ENCODE results near the gene FAM124B. TPM values are rescaled to one million over a fixed set of nuclear protein-coding genes. Genes with fewer than 3 reads are reported as not detected.

FAM124B gene
- total RNA-seq, 2 experiments from 2014 or later: 0.25 TPM; not detected in 1

DNA sequence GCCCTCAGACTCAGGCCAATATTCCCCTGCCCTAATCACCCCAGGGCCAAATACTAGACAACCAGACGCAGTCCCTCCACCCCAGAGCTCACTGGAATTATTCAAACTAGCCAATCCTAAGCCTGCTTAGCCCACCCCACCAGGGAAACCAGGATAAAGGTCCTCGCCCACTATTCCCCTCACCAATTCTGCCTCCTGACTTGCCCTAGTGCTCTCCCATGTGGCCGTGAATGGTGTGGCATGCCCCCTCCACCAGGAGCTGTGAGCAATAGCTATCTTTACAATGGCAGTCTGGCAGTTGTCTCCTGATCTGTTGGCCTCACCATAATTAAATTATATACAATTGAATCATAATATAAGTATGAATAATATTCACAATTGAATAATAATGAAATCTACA is 42.3 kb downstream of the FAM124B start:
- POLR2A ChIA-PET: no interaction called here
- ATAC-seq: peak; percentile 49
- intact Hi-C loops (cut with micrococcal nuclease): loop anchor here (10.0 kb wide), 1 partner anchor 415 kb away; no protein-coding TSS in a partner anchor

DNA sequence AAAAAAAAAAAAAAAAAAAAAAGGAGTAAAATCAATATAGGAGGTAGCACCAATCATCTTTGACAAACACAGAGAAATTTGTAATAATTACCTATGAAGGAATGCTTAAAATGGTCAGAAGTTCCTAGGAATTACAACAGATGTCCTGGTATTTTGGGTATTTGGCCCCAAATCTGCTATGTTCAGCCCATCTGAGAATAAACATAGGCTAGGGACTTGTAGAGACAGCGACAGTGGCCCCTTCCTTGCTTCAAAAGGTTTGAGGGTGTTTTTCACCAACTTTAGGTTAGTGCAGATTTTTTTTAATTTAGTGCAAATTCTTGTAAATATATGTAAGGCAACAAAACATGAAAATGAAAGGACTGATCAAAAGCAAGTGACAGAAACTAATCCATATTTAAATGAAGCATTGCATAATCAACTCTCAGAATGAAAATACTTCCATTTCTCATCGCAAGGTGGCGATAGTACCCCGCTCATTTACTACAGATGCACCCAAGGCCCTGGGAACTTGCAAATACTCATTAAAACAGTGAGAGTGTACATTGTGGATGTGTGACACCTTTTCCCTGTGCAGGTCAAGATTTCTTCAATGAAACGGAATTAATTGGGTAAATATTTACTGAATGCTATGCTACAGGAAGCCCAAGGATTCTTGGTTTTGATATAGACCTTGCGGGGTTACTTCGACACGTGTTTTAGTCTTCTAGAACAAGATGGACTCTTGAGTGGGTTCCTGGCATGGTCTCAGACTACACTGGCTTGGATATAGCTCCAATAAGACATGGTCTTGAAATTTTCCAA is 44.6 kb downstream of the FAM124B start:
- Mint-ChIP-seq H3K4me1 (ENCODE audit: low read depth) (no peaks in the 10 kb centered on the region), H3K27me3 (peaks cover 2% of the 10 kb centered on the region), H3K27ac (no peak overlapping the region), H3K9me3 (no peaks in the 10 kb centered on the region), H3K36me3 (ENCODE audit: low read depth) (no peaks in the 10 kb centered on the region), H3K4me3 (no peak overlapping the region)
- intact Hi-C loops (cut with micrococcal nuclease): loop anchor here (2.0 to 10.0 kb wide), 2 partner anchors 290 to 418 kb away; no protein-coding TSS in a partner anchor
- ATAC-seq: peak; percentile 65
- POLR2A ChIA-PET: no interaction called here
- CTCF ChIA-PET: interaction anchor here (0.6 to 4.0 kb wide), 9 partner anchors 11 to 386 kb away, joined by 3 to 29 read pairs (median 5); no protein-coding TSS in a partner anchor
- peak; percentile 61 for DNase-seq
- TF ChIP-seq, protein P1, sequence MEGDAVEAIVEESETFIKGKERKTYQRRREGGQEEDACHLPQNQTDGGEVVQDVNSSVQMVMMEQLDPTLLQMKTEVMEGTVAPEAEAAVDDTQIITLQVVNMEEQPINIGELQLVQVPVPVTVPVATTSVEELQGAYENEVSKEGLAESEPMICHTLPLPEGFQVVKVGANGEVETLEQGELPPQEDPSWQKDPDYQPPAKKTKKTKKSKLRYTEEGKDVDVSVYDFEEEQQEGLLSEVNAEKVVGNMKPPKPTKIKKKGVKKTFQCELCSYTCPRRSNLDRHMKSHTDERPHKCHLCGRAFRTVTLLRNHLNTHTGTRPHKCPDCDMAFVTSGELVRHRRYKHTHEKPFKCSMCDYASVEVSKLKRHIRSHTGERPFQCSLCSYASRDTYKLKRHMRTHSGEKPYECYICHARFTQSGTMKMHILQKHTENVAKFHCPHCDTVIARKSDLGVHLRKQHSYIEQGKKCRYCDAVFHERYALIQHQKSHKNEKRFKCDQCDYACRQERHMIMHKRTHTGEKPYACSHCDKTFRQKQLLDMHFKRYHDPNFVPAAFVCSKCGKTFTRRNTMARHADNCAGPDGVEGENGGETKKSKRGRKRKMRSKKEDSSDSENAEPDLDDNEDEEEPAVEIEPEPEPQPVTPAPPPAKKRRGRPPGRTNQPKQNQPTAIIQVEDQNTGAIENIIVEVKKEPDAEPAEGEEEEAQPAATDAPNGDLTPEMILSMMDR (IDR thresholded peaks at IDR 0.05): peak; percentile 82

More for the DNA sequence above, 42.3 kb downstream of the FAM124B start:
- CTCF ChIA-PET: interaction anchor here (0.8 to 4.0 kb wide), 7 partner anchors 9 to 389 kb away, joined by 3 to 29 read pairs (median 6); no protein-coding TSS in a partner anchor
- no peaks in the 10 kb centered on the region for H3K9me3 Mint-ChIP-seq
- TF ChIP-seq, protein P1 (IDR thresholded peaks at IDR 0.05): peak; percentile 32
- no peaks in the 10 kb centered on the region for H3K4me1 Mint-ChIP-seq (ENCODE audit: low read depth)
- no peak overlapping the region for H3K4me3 Mint-ChIP-seq
- H3K27ac Mint-ChIP-seq: no peak overlapping the region
- DNase-seq: peak; percentile 32
- no peaks in the 10 kb centered on the region for H3K27me3 Mint-ChIP-seq
- no peaks in the 10 kb centered on the region for H3K36me3 Mint-ChIP-seq (ENCODE audit: low read depth)

DNA sequence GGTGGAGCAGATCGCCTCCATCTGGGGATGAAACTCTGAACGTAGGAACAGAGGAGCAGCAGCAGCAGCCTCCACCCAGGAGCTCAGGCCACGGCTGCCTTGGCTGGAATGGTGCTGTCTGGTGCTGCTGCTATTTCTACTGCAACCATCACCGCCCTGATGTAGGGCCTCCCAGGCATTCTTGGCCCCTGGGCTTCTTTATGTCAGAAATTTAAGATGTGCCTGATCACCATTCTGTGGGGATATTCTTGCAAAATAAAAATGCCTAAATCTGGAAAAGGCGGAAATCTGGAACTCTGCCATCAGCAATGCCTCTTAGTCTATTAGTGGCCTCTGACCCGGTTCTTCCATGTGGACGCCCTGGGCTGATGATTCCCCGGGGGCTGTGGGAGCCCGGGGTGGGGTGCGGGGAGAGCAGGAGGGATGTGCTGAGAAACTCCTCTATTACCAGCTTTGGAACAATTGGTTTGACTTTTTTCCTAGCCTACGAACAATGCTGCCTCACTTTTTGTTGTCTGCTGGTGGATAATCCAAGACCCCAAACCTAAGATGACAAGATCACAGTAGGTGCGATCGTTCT is 47.2 kb downstream of the FAM124B start:
- Mint-ChIP-seq H3K36me3 (ENCODE audit: low read depth) (no peaks in the 10 kb centered on the region), H3K9me3 (no peaks in the 10 kb centered on the region), H3K4me3 (no peak overlapping the region), H3K27ac (no peak overlapping the region), H3K4me1 (ENCODE audit: low read depth) (no peaks in the 10 kb centered on the region), H3K27me3 (peaks cover 4% of the 10 kb centered on the region)
- ChIA-PET CTCF (interaction anchor here (0.8 to 2.7 kb wide), 5 partner anchors 13 to 423 kb away, joined by 3 to 22 read pairs (median 5); no protein-coding TSS in a partner anchor), POLR2A (interaction anchor here (0.7 kb wide), 1 partner anchor 275 kb away, joined by 3 read pairs; no protein-coding TSS in a partner anchor)
- DNase-seq (no peak), ATAC-seq (no peak)
- intact Hi-C loops (cut with micrococcal nuclease): loop anchor here (10.0 kb wide), 1 partner anchor 420 kb away; no protein-coding TSS in a partner anchor
- TF ChIP-seq, protein P1 (IDR thresholded peaks at IDR 0.05): no peak

DNA sequence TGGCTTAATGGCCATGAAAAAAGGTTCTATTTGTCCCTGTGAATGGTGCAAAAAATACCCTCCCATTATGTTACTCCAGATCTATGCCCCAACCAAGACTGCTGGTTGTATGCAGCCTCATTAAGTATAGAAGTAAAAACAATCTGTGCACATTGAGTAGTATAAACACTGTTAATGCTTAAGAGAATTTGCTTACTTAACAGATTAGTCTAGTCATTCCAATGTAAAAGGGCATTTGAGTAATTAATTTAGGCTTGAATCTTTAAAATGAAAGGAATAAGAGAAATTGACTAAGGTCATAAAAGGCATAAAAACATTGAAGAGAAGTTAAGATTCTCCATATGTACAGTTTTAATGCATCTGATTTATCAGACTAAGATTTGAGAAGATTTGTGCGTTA is 51.2 kb downstream of the FAM124B start:
- POLR2A ChIA-PET: no interaction called here
- ATAC-seq: no peak
- Mint-ChIP-seq H3K36me3 (ENCODE audit: low read depth) (no peaks in the 10 kb centered on the region), H3K9me3 (no peaks in the 10 kb centered on the region), H3K27me3 (peaks cover 4% of the 10 kb centered on the region), H3K4me3 (no peak overlapping the region), H3K27ac (no peak overlapping the region), H3K4me1 (ENCODE audit: low read depth) (no peaks in the 10 kb centered on the region)
- DNase-seq: no peak
- CTCF ChIA-PET: no interaction called here
- intact Hi-C loops (cut with micrococcal nuclease): loop anchor here (10.0 kb wide), 1 partner anchor 424 kb away; no protein-coding TSS in a partner anchor
- TF ChIP-seq, protein P1 (IDR thresholded peaks at IDR 0.05): no peak

Data from activated CD8-positive, alpha-beta T cell treated with anti-CD3 and anti-CD28 coated beads for 36 hours (primary cell).